ENCODE data around the gene CCDC192.

The CCDC192 gene

GRCh38 chr5:127700237-127700766, 2.9 kb upstream of the CCDC192 start:
- ChIA-PET CTCF (interaction anchor here (0.7 kb wide), 1 partner anchor 282 kb away, joined by 4 read pairs; no protein-coding TSS in a partner anchor), POLR2A (no interaction called here)
- H3K4me1 ChIP-seq (ENCODE audit: control insufficient read depth, insufficient read depth, low read length), result peaks cover 11% of the 10 kb centered on the region
- TF ChIP-seq ZBTB17 (tag by site-specific recombination; IDR thresholded peaks at IDR 0.05) (no peak), ZFP69B (tag by site-specific recombination; IDR thresholded peaks at IDR 0.05) (no peak), ZNF221 (tag by site-specific recombination; IDR thresholded peaks at IDR 0.05; ENCODE audit: borderline replicate concordance) (no peak), KLF16 (tag by site-specific recombination; IDR thresholded peaks at IDR 0.05) (no peak), ZEB2 (tag by site-specific recombination; IDR thresholded peaks at IDR 0.05) (no peak), ZNF214 (tag by site-specific recombination; IDR thresholded peaks at IDR 0.05; ENCODE audit: borderline replicate concordance) (no peak), ZNF776 (tag by site-specific recombination; IDR thresholded peaks at IDR 0.05; ENCODE audit: borderline replicate concordance) (no peak), ZNF843 (tag by site-specific recombination; IDR thresholded peaks at IDR 0.05) (no peak), ZNF747 (tag by site-specific recombination; IDR thresholded peaks at IDR 0.05) (no peak)
- H3K36me3 ChIP-seq (ENCODE audit: control insufficient read depth in 2 of 2, insufficient read depth in 1 of 2, low read length in 2 of 2), result no peaks in the 10 kb centered on the region
- H3K9me3 ChIP-seq (ENCODE audit: control insufficient read depth, insufficient read depth, low read depth, low read length), result no peaks in the 10 kb centered on the region
- no peak overlapping the region for H3K27ac ChIP-seq (ENCODE audit: extremely low read depth, low read depth, low read length)
- no peak overlapping the region for H3K4me3 ChIP-seq (ENCODE audit: low read depth, low read length)

DNA sequence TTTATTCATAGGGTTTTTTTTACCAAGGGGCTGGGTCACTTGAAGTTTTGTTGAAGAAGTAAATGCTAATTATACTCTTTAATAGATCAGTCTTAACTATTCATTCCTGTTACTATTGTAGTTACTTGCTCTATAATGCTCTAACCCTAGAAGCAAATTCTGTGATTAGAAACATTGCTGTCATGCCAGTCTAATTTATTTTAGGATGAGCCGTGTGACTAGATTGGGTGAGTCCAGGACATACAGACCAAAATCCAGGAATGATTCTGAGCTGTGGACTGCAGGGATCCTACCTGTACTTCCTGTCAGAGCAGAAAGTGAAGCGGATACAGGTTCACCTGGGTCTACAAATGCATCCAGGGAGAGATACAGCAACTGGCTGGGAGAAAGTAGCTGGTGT, 757 bp upstream of the CCDC192 start:
- CTCF ChIA-PET, result no interaction called here
- no peak overlapping the region for H3K4me3 ChIP-seq (ENCODE audit: low read depth, low read length)
- no peaks in the 10 kb centered on the region for H3K36me3 ChIP-seq (ENCODE audit: control insufficient read depth in 2 of 2, insufficient read depth in 1 of 2, low read length in 2 of 2)
- no peaks in the 10 kb centered on the region for H3K9me3 ChIP-seq (ENCODE audit: control insufficient read depth, insufficient read depth, low read depth, low read length)
- no peak overlapping the region for H3K27ac ChIP-seq (ENCODE audit: extremely low read depth, low read depth, low read length)
- TF ChIP-seq ZNF138 (tag by site-specific recombination; IDR thresholded peaks at IDR 0.05; ENCODE audit: borderline replicate concordance), result no peak
- TF ChIP-seq, protein P1, sequence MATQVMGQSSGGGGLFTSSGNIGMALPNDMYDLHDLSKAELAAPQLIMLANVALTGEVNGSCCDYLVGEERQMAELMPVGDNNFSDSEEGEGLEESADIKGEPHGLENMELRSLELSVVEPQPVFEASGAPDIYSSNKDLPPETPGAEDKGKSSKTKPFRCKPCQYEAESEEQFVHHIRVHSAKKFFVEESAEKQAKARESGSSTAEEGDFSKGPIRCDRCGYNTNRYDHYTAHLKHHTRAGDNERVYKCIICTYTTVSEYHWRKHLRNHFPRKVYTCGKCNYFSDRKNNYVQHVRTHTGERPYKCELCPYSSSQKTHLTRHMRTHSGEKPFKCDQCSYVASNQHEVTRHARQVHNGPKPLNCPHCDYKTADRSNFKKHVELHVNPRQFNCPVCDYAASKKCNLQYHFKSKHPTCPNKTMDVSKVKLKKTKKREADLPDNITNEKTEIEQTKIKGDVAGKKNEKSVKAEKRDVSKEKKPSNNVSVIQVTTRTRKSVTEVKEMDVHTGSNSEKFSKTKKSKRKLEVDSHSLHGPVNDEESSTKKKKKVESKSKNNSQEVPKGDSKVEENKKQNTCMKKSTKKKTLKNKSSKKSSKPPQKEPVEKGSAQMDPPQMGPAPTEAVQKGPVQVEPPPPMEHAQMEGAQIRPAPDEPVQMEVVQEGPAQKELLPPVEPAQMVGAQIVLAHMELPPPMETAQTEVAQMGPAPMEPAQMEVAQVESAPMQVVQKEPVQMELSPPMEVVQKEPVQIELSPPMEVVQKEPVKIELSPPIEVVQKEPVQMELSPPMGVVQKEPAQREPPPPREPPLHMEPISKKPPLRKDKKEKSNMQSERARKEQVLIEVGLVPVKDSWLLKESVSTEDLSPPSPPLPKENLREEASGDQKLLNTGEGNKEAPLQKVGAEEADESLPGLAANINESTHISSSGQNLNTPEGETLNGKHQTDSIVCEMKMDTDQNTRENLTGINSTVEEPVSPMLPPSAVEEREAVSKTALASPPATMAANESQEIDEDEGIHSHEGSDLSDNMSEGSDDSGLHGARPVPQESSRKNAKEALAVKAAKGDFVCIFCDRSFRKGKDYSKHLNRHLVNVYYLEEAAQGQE (tag by site-specific recombination; IDR thresholded peaks at IDR 0.05), result no peak
- TF ChIP-seq ZNF785 (tag by site-specific recombination; IDR thresholded peaks at IDR 0.05), result no peak
- TF ChIP-seq ZNF148 (tag by site-specific recombination; IDR thresholded peaks at IDR 0.05; ENCODE audit: borderline replicate concordance), result no peak
- no peak for TF ChIP-seq GLI4 (tag by site-specific recombination; IDR thresholded peaks at IDR 0.05)
- TF ChIP-seq GFI1B (tag by site-specific recombination; IDR thresholded peaks at IDR 0.05), result no peak
- TF ChIP-seq EGR2 (tag by site-specific recombination; IDR thresholded peaks at IDR 0.05; ENCODE audit: low read depth), result no peak
- no peak for TF ChIP-seq ZNF362 (tag by site-specific recombination; IDR thresholded peaks at IDR 0.05)
- no peak for TF ChIP-seq ZIC2 (tag by site-specific recombination; IDR thresholded peaks at IDR 0.05)
- no peak for TF ChIP-seq SETDB1 (IDR thresholded peaks at IDR 0.05; ENCODE audit: insufficient read length, low read length)
- no peak for TF ChIP-seq ZNF548 (tag by site-specific recombination; IDR thresholded peaks at IDR 0.05)
- TF ChIP-seq ZNF155 (tag by site-specific recombination; IDR thresholded peaks at IDR 0.05), result no peak
- POLR2A ChIA-PET, result interaction anchor here (0.6 kb wide), 1 partner anchor 90 kb away, joined by 3 read pairs; no protein-coding TSS in a partner anchor
- peaks cover 11% of the 10 kb centered on the region for H3K4me1 ChIP-seq (ENCODE audit: control insufficient read depth, insufficient read depth, low read length)
